Right forelimb (tissue), 1 donor: Measurements from ENCODE around the gene EPHB2.

Experiments
- DNase-seq: peaks from one replicate; pipeline ENCODE4 v3.0.0-alpha.2; 2018

Gene EPHB2

GRCh38 chr1:22752339-22752738, 41.7 kb downstream of the EPHB2 start:
- no peak for DNase-seq

DNA sequence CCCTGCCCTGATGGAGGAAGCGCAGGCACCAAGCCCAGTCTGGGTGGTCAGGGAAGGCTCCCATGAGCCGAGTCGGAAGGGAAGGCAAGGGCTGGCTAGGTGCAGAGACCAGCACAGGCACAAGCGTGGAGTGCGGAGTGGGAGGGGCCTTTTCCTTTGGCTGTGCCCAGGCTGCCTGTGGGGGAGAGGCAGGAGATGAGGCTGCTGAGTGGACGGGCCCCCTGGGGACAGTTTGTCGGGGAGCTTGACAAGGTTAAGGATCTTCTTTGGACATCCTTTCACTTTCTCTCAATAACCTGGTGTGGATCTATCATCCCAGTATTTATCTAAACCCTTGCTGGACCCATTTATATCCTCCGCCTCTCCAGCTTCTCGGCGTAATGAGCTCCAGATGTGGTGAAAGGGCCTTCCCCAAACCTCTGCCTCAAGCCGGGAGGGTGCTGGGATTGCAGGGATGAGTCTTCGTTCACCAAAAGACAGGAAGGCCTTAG, 42.9 kb downstream of the EPHB2 start:
- DNase-seq = peak; percentile 65

DNA sequence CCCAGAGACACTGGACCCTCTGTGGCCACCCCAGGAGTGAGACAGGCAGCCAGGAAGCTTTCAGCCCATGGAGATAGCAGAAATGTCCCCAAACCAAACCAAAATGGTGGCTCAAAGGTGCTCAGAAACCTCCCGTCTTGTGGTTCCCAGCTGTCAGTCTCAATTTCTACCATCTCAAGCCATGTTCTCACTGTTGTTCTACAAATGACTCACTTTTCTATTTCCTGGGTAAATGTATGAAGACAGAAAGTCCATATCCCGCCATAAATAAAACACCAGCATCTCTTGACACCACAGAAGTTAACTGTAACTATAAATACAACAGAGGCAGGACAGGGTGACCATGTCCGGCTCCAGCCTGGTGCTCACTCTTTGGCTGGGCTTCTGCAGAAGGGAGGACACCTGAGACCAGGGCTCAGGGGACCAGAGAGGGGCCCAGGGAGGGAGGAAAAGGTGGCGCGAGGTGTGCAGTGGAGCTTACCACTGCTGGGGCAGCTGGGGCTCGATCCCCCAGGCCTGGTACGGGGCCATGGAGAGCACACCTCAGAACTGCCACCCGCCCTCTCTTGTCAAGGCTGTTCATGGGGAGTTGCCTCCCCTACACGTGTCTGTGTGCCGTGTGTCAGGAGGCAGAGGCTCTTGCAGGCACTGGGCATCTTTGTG, 43.6 kb downstream of the EPHB2 start:
- no peak for DNase-seq

- DNase-seq = no peak
Observed at GRCh38 chr1:22754824-22755223, 44.2 kb downstream of the EPHB2 start.

GRCh38 chr1:22755641-22756040, 45.0 kb downstream of the EPHB2 start:
- DNase-seq = no peak

- no peak for DNase-seq
Observed at GRCh38 chr1:22756125-22756735, 45.6 kb downstream of the EPHB2 start.

DNA sequence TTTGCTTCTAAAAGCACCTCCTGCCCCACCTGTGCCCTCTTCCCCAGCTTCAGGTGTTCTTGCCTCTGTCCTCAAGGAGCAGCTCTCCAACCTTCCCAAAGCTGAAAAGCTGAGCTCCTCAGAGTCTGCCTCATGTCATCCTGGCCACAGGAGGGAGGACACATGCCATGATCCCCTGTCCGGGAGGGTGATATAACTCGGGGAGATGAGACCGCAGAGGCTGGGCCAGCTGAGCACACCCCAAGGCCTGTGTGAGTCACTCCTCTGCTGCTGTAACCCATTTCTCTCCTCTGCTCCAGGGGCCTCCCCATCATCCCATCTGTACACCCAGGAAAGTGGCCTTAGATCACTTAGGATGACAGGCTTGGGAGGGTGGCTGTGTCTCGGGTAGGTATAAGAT, 49.8 kb downstream of the EPHB2 start:
- DNase-seq = no peak

- no peak for DNase-seq
Observed at GRCh38 chr1:22761101-22761500, 50.5 kb downstream of the EPHB2 start.

DNA sequence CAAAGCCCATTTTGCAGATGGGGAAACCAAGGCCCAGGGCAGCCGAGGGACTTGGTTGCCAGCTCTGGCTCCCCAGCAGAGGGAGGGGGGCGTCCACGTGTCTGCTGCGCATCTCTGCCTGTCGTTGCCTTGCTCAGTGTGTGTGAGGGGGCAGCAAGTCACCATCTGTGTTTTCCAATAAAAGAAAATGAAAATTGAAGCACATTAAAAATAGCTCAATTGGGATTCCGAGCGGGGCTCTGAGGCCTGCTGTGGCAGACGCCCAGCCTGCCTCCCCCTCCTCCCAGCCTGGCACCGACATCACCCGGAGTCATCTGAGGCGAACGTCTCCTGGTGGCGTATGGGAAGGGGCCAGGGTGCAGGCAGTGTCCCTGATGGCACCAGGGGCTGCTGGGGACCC, 51.2 kb downstream of the EPHB2 start:
- no peak for DNase-seq

DNA sequence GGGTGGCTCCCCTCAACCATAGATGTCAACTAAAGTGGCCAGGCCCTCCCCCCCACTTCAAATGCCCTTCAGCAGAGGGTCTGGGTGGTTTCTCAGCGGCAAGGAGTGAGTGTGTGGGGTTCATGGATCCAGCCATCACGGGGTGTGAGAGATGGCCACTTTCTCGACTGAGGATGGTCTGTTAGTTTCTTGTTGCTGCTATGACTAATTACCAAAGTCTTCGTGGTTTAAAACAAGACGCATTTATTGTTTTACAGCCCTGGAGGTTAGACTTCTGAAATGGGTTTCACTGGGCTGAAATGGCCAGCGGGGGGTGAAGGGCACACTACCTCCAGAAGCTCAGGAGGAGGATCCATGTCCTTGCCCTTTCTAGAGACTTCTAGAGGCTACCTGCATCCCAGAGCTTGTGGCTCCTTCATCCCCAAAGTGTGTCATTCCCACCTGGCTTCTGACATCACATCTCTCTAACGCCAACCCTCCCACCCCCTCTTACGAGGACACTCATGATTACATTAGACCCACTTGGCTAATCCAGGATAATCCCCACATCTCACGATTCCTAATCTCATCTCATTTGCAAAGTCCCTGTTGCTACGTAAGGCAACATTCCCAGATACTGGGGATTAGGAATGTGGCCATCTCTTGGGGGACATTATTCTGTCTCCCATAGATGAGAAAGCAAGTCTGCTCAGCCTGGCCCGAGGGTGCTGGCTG, 53.0 kb downstream of the EPHB2 start:
- no peak for DNase-seq

GRCh38 chr1:22767852-22768251, 57.2 kb downstream of the EPHB2 start:
- no peak for DNase-seq

DNA sequence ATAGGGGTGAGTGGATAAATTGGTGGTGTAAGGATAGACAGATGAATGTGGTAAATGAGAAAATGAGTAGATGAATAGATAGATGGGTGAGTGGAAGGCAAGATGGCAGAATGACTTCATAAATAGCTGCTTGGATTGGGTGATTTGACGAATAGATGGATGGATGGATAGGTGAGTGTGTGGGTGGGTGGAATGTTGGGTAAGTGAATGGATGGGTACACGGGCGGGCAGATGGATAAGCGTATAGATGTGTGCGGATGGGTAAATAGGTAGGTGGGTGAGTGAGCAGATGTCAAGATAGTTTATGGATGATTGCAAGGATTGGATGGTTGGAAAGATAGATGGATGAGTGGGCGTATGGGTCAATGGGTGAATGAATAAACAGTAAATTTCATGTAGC, 59.3 kb downstream of the EPHB2 start:
- DNase-seq = no peak

GRCh38 chr1:22772014-22772413, 61.4 kb downstream of the EPHB2 start:
- DNase-seq = peak; percentile 82

DNA sequence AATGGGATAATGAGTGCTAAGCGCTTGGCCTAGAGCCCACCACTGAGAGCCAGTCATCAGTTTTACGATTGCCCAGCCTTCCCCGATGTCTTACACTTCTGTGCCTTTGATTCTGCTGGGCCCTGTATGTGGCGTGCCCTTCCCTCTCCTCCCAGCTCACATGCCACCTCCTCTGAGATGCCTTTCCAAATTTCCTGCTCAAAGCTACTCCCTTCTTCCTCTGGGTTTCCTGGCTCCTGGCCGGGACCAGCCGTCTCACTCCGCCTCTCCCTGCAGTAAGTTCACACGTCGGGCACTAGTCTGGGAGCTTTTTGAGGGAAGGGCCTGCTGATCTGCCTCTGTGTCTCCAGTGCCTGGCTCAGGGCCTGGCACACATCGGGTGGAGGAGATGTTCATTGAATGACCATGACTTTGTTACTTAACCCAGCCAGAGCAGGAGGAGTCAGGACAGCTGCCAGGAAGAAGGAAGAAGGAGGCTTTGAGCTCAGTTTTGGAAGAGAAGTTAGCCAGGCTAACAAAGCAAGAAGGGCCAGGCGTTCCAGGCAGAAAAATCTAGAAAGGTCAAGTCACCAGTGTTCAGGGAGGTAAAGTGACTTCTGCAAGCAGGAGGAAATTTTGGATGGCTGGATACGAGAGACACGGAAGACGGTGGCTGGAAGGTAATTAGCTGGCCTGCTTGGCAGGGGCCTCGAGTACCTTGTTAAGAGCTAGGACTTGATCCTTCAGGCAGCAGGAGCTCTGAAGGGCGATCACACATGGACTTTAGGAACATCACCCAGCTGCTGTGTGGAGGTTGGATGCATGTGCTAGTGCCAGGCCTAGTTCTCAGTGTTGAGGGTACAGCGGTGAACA, 63.6 kb downstream of the EPHB2 start:
- DNase-seq = peak; percentile 86

DNA sequence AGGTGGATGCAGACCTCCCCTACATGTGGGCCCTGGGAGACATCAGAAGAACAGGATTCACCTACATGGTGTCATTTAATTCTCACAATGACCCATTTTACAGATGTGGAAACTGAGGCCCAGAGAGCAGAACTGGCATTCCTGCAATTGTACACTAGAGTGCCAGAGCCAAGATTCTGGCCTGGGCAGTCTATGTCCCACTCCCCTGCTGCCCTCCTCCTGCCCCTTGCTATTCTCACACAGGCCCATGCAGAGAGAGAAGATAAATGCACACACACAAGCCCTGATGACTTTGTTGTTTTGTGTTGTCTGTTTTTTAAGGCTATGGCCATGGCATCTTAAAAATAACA, 64.2 kb downstream of the EPHB2 start:
- DNase-seq = no peak

DNA sequence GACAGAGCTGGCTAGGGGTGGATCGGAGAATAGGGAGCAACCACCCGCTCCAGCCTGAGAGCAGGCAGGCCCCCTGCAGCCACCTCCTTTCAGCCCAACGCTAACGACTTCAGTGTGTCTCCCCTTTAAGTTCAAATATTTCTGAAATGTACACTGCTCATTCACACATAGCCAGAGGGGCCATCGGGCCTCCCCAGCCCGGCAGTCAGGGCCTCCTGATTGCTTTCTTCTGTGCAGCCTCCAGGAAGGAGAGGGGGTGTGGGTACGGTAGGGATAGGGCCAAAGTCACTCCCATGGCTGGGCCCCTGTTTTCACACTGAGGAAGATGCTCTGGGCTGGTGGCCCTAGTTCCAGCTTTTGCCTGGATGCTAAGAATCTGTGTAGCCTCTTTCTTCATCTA, 64.8 kb downstream of the EPHB2 start:
- DNase-seq = peak; percentile 63

GRCh38 chr1:22776035-22776613, 65.5 kb downstream of the EPHB2 start:
- no peak for DNase-seq

DNA sequence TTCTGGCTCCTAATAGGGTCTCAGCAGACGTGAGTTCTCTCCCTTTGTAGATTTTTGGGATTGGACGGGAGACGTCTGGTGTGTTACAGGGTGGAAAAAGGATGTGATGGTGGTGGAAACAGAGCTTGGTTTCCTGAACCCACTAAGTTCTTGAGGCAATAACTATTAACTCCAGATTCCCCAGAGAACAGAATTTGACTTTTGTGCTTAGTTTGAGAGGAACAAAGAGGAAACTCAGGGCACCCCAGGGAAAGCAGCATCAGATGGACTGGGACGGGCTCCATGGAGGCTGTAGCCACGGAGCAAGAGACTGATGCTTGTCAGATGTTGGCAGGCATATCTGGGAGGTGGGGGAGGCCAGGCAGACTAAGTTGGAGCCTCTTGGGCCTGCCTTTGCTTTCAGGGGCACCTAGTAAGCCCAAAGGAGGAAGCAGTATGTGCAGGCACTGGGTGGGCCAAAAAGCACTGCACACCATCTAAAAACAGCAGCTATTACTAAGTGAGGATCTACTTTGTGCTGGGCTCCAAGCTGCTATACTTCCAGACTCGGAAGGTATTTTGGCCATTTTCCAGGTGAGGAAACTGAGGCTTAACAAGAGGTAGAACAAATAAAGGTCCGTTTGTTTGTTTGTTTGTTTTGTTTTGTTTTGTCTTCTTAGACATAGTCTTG, 66.9 kb downstream of the EPHB2 start:
- DNase-seq = no peak

DNA sequence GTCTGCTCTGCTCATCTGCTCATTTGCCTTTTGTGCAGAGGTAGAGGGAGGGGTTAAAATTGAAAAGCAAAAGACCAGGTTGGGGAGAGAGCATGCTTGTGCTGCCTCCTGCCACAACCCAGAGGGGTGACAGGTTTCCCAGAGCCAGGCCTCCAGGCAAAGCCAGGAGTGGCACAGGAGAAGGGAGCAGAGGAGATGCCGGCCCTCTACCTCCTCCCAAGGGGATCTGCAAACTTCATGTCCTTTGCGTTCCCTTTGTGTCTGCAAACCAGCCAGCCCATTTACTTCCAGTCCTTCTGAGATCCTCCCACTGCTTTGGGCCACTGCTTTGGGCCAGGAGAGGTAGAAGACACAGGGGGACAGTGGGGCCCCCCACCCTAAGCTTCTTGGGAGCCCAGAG, 67.8 kb downstream of the EPHB2 start:
- DNase-seq = no peak

- peak; percentile 89 for DNase-seq
Observed at GRCh38 chr1:22778862-22779520, 68.4 kb downstream of the EPHB2 start.

DNA sequence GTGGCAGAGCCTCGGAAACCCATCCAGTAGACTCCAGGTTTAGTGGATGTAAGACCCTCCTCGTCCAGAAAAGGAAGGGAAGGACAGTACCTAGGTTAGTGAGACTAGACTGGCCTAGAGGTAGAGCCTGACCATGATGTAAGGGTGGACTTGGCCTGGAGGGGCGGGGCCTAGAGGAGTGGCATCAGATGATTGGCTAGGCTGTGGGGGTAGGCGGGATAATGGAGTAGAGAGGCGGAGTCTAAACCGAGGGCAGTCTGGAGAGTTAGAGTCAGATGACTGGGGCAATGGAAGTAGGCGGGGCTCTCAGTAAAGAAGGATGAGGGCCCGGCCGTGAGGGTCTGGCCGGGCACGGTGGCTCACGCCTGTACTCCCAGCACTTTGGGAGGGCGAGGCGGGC, 70.1 kb downstream of the EPHB2 start:
- DNase-seq = no peak

GRCh38 chr1:22781483-22781882, 70.8 kb downstream of the EPHB2 start:
- DNase-seq = no peak
